Left colon (tissue), 2 donors: ENCODE measurements around the gene TRAF3. TPM values are rescaled to one million over a fixed set of nuclear protein-coding genes. Genes with fewer than 3 reads are reported as not detected.

Source experiments
- ATAC-seq: fragments of 200-7000 bp; cut with Tn5 transposase; one replicate; pipeline ENCODE4 v1.9.1; 2020; ENCODE audit warnings: mild to moderate bottlenecking, moderate library complexity
- DNase-seq, 2 donors: peaks; one replicate each; pipeline ENCODE4 v3.0.0-alpha.2; 2020
- intact Hi-C, 2 donors: fragments of 100-400 bp; cut with DNase I in 1 of 2; cut with micrococcal nuclease in 1 of 2; formaldehyde crosslinking; loops; one replicate each; pipeline versions ENCODE4 v1.11.2 to v1.14.0; 2022; cut with DNase I, micrococcal nuclease
- total RNA-seq, 2 donors: library from RNA; stranded (reverse); fragmentation: NEBNext Ultra II Directional; extraction: Animal tissue kit (Norgen Biotek cat#: 25700); gene quantifications; one replicate each; pipeline ENCODE4 v1.2.1, GENCODE V29; 2021
- donor health status: DM: no; HTN: no; CAD: no.
- donor health status: DM: yes; HTN: yes; CAD: no.

TRAF3 gene
- total RNA-seq, 2 donors from 2014 or later, result 22.6 to 31.6 TPM

DNA sequence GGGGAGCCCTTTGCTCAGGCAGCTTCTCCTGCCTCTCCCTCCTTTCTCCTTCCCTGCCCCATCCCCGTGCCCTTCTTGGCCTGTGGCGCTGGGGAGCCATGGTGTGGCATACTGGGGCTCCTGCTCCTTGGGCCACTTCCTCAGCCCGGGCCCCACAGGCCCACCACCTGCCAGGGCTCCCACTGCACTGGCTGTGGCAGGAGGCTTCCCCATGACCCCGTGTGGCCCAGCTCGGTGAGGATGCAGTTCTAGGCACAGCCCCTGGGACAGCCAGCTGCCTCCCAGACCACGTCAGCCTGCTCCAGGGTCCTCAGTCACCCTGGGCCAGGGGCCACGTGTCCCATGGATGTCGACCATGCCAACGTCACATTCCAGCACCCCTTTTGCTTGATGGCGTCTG lies 132.2 kb downstream of the TRAF3 start:
- ATAC-seq, result peak; percentile 4
- no peak for DNase-seq
- intact Hi-C loops, result no loop called here

DNA sequence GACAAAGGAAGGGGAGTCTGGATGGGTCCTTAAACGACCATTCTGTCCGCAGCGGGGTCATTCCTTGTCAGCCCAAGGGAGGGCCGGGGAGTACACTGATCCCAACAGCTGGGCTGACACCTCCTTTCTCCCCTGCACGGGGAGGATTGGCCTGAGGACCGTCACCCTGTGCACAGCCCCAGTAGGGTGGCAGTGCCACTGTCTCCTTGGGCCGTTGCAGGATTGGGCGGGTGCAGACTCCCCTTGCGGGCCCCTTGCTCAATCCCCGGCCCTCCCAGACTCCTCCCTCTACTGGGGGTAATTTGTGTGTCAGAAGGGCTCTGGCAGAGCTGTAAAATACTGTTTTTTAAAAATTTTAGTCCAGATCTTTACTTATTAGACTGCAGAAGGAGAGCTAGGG lies 132.7 kb downstream of the TRAF3 start:
- intact Hi-C loops, result loop anchor here in 1 of 2 donors (10.0 kb wide), 1 partner anchor 215 kb away; no protein-coding TSS in a partner anchor
- ATAC-seq (no peak), DNase-seq (no peak)

DNA sequence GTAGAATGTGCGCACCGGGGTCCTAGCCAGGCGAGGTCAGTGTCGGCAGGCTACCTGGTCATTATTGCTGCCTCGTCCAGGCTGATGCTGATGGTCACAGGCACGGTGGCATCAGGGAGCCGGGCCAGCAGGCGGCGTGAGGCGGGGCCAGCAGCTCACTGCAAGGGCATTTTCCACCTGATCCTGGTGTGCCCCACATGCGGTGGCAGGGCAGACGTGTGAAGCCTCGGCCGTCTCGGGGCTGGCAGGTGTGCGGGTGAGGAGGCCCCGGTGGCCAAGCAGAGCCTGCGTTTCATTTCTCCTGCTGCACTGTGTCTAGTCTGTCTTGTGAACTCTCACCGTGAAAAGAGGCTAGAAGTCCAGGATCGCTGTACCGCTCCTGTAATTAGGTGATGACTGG lies 133.2 kb downstream of the TRAF3 start:
- DNase-seq (peak in 1 of 2 donors; percentile 15), ATAC-seq (no peak)
- intact Hi-C loops, result loop anchor here in 1 of 2 donors (10.0 kb wide), 1 partner anchor 216 kb away; no protein-coding TSS in a partner anchor

DNA sequence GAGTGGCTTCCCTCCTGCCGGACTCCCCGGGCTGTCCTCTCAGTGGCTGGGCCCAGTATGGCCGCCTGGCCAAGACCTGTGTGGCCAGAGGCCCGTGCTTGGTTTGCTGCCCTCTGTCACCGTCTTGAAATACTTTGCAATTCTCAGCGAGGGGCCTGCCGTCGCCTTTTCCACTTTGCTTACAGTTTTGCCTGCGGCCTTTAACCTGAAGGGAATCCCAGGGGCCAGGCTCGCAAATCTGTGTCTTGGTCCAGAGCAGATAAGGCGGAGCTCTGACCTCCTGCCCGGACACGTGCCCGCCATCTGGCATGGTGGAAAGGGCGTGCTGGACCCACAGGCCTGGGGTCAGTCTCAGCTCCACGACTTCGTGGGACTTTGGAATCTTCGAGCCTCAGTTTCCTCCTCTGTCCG lies 134.3 kb downstream of the TRAF3 start:
- DNase-seq, result peak in 1 of 2 donors; percentile 18

DNA sequence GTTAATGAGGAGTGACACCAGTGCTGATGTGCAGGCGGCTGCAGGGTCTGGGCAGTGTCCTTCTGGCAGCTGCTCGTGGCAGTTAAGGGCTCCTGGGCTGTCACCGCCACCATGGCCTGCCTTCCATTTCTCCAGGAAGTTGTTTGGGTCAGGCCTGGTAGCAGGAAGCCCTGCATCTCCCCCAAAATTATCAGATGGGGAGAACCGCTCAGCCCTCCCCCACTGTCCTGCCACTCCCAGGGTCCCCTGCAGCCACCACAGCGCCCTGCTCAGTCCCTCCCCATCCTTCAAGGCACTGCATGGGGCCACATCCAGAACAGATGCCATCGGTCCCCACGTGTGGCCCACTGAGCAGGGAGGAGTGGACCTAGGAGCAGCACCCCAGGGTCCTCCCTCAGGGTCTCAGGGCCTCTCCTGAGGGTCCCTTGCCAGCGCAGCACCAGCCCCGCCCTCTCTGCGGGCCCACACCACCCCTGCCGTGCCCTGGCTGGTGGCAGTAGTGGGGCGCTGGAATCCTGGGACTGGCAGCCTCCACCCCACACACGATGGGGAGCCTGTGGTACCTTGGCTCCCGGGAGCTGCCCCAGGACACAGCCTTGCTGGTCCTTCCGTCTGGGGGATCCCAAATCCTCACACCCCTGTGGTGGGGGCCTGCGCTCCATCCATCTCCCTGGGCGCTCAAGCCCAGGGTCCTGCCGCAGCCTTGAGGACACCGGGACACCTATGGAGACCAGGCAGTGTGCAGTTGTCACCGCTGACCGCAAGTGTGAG lies 134.9 kb downstream of the TRAF3 start:
- DNase-seq, result no peak
- intact Hi-C loops, result loop anchor here in 1 of 2 donors (10.0 kb wide), 1 partner anchor 217 kb away; no protein-coding TSS in a partner anchor
- no peak for ATAC-seq

More for the DNA sequence above, 134.3 kb downstream of the TRAF3 start:
- ATAC-seq, result no peak
- intact Hi-C loops, result loop anchor here in 1 of 2 donors (10.0 kb wide), 1 partner anchor 217 kb away; no protein-coding TSS in a partner anchor

DNA sequence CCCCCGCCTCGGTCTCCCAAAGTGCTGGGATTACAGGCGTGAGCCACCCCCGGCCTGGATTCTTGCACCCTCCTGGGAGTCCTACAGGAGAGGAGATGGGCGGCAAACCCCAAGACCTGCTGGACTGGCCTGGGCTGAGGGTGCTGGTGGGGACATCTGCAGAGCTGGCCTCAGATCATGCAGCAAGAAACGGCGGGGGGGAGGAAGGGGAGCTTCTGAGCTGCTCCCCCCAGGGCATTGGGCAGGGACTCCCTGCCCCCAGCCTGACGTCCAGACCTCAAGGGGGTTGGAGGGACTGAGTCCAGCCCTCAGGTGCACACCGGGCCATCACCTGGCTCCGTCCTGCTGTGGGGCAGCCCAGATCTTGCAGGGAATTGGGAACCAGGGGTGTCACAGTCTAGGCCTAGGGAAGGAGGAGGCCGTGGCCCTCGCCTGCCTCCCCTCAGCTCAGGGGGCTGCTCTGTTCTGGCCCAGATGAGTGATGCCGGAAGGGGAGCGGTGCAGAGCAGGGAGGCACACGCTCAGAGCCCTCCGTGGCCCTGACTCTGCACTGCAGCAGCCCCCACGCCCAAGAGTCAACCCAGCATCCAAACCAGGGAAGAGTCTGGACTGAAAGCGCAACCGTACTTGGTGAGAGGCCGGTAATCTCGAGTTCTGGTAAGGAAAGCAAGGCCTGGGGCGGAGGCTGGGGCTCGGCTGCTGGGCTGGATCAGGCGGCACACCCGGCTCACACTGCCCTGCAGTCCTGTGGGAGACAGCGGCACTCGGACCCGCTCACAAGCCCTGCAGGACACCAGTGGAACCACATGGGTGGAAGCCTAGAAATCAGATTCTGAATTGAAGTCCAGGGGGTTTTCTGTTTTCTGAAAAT lies 136.3 kb downstream of the TRAF3 start:
- intact Hi-C loops, result loop anchor here in 1 of 2 donors (10.0 kb wide), 1 partner anchor 219 kb away; no protein-coding TSS in a partner anchor
- peak in 1 of 2 donors; percentile 24 for DNase-seq
- no peak for ATAC-seq

DNA sequence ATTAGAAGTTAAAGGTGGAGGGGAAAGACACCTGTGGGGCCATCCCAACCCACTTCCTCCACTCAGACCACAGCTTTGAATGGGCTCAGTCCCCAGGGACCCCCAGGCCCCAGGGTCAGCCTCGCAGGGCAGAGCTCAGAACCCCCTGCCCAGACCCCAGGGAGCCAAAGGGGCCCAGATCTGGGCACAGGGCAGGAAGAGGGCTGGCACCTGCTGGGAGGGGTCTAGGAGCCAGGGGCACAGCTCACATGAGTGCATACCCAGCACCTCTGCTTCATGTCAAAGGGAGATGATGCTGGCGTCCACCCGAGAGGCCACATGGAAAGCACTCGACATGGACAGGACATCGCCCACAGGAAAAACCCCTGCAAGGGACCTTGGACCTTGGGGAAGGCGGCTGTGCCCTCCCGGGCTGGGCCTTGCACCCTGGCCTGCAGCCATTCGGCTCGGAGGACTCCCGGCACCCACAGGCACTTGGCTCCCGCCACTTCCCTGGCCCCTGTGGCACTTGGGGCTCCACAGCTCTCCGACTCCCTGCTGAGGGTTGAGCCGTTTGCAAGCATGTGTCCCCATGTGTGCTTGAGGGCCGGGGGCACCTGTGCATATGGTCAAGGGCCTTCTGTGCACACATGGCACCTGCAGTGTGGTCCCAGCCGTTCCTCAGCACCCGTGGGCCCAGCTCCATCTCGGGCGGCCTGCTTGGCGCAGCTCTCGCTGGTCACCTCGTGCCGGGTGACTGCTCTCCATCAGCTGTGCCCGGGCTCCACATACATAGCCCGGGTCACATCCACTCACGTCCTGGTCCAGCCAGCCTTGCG lies 137.4 kb downstream of the TRAF3 start:
- no peak for ATAC-seq
- DNase-seq, result peak in 1 of 2 donors; percentile 18
- intact Hi-C loops, result loop anchor here in 1 of 2 donors (10.0 kb wide), 1 partner anchor 220 kb away; no protein-coding TSS in a partner anchor

DNA sequence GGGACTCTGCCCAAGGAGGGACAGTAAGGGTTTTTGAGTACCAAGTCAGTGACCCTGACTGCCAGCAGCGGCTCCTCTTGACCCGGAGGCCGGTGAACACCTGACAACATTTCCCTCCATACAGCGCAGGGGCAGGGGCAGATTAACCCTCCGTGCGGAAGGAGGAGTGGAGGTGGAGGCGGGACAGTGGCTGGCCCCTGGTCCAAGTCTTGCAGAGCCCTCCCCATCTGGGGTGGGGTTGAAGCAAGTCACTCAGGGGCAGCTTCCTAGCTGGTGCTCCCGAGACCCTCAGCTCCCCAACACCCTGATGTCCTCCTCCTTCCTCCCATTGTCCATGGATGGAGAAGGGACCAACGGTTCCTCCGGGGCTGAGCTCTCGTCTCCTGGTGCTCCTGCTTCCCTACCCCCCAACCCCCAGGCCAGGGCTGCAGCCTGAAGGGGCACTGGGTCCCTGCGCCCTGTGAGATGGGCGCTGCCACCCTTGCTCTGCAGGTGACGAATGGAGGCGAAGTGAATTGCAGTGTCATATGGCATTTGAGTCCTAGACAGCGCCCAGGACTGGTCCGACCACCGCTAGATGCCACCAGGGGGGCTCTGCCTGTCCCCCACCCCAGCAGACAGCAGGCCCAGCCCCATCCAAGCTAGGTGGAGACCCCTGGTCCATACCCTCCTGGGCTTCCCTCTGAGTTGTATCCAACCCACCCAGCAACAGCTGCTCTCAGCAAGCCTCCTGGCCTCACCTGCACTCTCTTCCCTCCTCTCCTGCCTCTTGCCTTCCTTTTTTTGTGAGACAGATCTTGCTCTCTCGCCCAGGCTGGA lies 138.3 kb downstream of the TRAF3 start:
- intact Hi-C loops, result loop anchor here in 1 of 2 donors (10.0 kb wide), 1 partner anchor 221 kb away; no protein-coding TSS in a partner anchor
- ATAC-seq, result no peak
- peak in 1 of 2 donors; percentile 16 for DNase-seq

DNA sequence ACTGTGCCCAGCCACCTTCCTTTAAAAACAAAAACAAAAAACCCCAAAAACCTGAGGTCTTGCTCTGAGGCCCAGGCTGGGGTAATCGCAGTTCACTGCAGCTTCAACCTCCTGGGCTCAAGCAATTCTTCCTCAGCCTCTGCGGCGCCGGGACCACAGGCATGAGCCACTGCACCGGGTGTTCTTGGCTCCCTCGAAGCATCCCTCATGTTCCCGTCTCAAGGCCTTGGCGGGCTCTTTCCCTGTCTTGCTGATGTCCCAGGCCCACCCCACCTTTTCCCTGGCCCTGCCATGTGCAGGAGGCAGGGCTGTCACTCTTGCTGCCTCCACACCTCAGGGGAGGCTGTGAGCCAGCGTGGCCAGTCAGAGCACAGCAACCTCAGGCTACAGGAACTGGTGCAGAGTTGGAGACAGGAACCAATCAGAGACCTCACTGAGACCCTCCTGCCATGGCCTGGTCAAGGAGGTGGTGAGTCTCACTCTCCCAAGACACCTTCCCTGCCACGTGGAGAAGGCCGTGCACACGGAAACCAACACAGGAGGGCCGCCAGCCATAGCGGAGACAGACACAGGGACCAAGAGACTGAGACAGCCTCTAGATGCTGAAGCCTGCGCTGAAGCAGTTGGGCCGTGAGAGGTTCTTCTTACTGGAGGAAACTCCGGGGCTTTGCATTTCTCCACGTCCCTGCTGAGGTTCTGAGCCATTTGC lies 139.3 kb downstream of the TRAF3 start:
- ATAC-seq (no peak), DNase-seq (no peak)
- intact Hi-C loops, result loop anchor here in 1 of 2 donors (10.0 kb wide), 1 partner anchor 222 kb away; no protein-coding TSS in a partner anchor

DNA sequence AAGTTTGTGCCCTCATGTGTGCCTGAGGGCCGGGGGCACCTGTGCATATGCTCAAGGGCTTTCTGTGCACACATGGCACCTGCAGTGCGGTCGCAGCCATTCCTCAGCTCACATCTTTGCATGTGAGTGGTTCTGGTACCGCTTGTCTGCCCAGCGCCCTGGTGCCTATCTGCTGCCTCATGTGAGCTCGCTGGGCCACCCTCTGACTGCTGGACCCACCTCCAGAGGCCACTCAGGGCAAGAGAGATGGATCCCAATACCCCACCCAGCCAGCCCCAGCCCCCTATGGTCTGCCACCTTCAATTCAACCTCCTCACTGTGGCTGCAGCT lies 139.8 kb downstream of the TRAF3 start:
- intact Hi-C loops, result loop anchor here in 1 of 2 donors (10.0 kb wide), 1 partner anchor 222 kb away; no protein-coding TSS in a partner anchor
- no peak for ATAC-seq
- DNase-seq, result no peak

DNA sequence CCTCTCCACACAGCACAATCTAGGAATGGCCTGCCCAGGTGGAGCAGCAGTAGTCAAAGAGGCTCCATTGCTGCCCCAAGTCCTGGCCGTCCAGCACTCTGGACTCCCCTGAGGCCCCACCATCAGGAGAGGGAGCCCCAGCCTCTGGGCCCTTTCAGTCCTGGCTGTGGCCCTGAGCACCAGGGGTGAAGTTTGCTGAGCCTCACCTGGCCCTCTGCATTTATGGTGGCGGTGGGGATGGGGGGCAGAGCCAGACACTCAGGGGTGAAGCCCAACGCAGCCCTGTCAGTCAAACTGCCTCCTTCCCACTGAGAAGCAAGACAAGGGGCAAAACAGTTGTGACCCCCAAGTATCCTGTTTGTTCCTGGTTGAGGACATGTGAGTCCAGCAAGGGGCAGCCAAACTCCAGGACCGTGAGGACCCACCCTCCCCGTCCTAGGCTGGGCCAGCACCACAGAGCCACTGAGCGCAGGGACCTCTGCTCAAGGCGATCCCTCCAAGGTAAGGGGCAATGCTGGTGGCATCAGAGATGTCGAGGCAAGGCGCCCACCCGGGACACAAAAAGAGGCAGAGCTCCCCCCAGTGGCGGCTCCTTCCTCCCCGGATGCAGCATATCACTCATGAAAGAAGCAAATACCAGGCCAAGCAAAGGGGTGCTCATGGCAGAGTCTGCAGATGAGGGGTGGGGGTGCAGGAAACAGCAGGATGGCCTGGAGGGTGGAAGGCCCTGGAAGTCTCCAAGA lies 140.4 kb downstream of the TRAF3 start:
- intact Hi-C loops, result loop anchor here in 1 of 2 donors (10.0 kb wide), 1 partner anchor 223 kb away; no protein-coding TSS in a partner anchor
- ATAC-seq (no peak), DNase-seq (peak in 1 of 2 donors; percentile 84)

DNA sequence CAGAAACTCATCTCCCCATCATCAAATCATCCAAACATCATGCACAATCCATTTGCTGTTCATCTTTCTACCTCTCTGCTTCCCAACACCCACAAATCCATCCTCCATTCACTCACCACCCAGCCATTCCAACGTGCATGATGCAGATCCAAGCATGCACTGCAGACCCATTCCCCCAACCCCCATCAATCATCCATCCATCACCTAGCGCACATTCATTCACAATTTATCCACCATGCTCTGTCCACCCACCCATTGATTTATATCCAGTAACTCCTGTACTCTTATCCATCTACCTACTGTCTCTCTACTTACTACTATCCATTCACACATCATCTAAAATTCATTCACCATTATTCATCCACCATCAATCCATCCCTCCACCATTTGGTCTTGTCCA lies 141.2 kb downstream of the TRAF3 start:
- intact Hi-C loops, result loop anchor here in 1 of 2 donors (10.0 kb wide), 1 partner anchor 224 kb away; no protein-coding TSS in a partner anchor
- ATAC-seq, result no peak

DNA sequence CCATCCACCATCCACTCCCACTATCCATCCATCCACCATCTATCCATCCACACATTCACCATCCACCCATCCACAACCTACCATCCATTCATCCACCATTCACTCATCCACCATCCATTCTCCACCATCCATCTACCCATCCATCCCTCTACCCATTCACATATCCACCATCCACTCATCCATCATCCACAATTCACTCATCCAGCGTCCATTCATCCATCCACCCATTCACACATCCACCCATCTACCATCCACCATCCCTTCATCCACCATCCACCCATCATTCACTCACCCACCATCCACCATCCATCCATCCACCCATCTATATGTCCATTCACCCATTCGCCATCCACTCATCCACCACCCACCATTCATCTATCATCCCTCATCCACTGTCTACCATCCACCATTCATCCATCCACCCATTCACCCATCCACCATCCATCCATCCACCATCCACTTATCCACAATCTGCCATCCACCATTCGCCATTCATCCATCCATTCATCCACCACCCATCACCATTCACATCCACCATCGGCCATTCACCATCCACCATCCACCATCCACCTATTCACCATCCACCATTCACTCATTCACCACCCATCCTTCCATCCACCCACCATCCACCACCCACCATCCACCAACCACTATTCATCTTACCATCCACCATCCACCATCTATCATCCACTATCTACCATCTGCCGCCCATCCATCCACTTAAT lies 143.2 kb downstream of the TRAF3 start:
- ATAC-seq (no peak), DNase-seq (no peak)
- intact Hi-C loops, result no loop called here

More for the DNA sequence above, 141.2 kb downstream of the TRAF3 start:
- DNase-seq, result no peak

DNA sequence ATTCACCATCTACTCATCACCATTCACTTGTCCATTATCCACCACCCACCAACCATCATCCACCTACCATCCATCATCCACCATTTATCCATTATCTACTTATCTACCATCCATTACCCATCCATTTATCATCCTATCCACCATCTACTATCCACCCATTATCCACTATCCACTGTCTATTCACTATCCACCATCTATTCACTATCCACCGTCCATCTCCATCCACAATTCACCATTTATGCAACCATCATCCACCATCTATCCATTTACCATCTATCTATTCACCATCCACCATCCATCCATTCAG lies 143.7 kb downstream of the TRAF3 start:
- intact Hi-C loops, result no loop called here
- ATAC-seq (no peak), DNase-seq (no peak)

DNA sequence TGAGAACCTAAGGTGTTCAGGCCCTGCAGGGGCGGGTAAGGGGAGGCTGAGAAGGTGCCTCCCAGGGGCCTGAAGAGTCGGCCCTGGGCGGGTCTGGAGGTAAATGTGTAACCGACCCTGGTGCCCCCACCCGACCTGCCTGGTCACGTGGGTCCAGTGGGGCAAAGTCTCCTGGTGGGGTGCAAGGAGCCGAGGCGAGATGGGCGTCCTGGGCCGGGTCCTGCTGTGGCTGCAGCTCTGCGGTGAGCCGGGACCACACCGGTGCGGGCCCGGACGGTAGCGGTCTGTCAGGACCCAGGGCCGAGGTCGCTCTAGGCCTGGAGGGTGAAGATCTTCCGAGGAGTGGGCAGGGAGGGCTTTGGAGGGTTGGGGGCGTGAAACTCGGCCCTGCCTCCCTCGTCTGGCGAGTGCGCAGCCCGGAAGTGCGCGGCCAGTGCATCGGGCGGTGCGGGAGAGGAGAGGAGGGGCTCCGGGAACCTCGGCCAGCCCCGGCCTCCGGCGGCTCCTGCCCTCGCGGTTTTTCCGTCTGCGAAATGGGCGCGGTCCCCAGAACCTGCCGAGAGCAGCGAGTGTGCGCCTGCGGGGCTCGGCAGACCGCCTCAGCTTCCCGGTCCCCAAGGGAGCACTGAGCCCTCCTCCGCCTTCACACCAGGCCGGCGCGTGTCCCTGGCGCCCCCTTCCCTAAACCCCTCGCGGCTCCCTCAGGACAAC lies 145.4 kb downstream of the TRAF3 start, which contains the start of gene AMN:
Gene AMN (plus strand): TSS at position 174 of the 711 bp plus-strand sequence. CDS start 26 bp downstream, at position 200.
- DNase-seq, result peak; percentile 75 to 85
- intact Hi-C loops, result no loop called here

More for the DNA sequence above, 145.4 kb downstream of the TRAF3 start, which contains the start of gene AMN:
- ATAC-seq, result peak; percentile 71
